Ishikawa (cell line): Measurements from ENCODE around the gene AP3B2.

Experiments used
- CEBPB ChIP-seq: IDR thresholded peaks from 2 replicates; pipeline ENCODE4 v1.6.1; 2012
- CREB1 ChIP-seq: IDR thresholded peaks from 2 replicates; pipeline ENCODE4 v1.6.1; 2012; ENCODE audit warnings: low read depth
- EGR1 ChIP-seq: IDR thresholded peaks from 2 replicates; pipeline ENCODE4 v1.6.1; 2012
- EP300 ChIP-seq: IDR thresholded peaks from 2 replicates; pipeline ENCODE4 v1.6.1; 2012; ENCODE audit warnings: borderline replicate concordance
- FOXM1 ChIP-seq: IDR thresholded peaks from 2 replicates; pipeline ENCODE4 v1.6.1; 2012; ENCODE audit warnings: low read depth, borderline replicate concordance
- NFIC ChIP-seq: IDR thresholded peaks from 2 replicates; pipeline ENCODE4 v1.6.1; 2012
- RAD21 ChIP-seq: IDR thresholded peaks from 2 replicates; pipeline ENCODE4 v1.6.1; 2012; ENCODE audit warnings: low read depth
- TAF1 ChIP-seq: IDR thresholded peaks from 2 replicates; pipeline ENCODE4 v1.6.1; 2012; ENCODE audit warnings: low read depth, mild to moderate bottlenecking
- TCF12 ChIP-seq: IDR thresholded peaks from 2 replicates; pipeline ENCODE4 v1.6.1; 2012; ENCODE audit warnings: low read depth
- TEAD4 ChIP-seq: IDR thresholded peaks from 2 replicates; pipeline ENCODE4 v1.6.1; 2012
- YY1 ChIP-seq: IDR thresholded peaks from 2 replicates; pipeline ENCODE4 v1.6.1; 2012; ENCODE audit warnings: low read depth
- ZBTB7A ChIP-seq: IDR thresholded peaks from 2 replicates; pipeline ENCODE4 v1.6.1; 2012; ENCODE audit warnings: low read depth
- TF ChIP-seq, protein P1 (sequence below): IDR thresholded peaks from 2 replicates; pipeline ENCODE4 v1.6.1; 2012
- TF ChIP-seq, protein P2 (sequence below): IDR thresholded peaks from 2 replicates; pipeline ENCODE4 v1.6.1; 2012; ENCODE audit warnings: low read depth, mild to moderate bottlenecking
- TF ChIP-seq, protein P3 (sequence below): IDR thresholded peaks from 2 replicates; pipeline ENCODE4 v1.6.1; 2012

AP3B2 gene

DNA sequence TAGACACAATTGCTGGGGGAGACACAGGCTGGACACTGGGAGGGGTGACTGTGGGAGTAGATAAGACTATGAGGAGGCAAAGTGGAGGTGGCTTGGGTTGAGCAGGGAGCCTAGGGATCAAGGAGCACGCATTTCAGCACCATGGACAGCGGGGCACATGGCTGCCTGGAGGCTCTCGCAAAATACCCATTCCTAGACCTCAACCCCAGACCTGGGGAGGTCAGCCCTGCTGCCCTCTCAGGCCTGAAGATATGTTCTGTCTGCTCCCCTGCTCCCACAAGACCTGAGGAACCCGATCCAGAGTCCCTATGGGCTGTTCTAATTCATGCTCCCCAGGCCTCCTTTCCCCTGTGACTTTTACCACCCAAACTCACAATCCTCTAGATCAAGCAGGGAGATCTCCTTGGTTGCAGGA, 46.5 kb downstream of the AP3B2 start:
- TF ChIP-seq, protein P1, sequence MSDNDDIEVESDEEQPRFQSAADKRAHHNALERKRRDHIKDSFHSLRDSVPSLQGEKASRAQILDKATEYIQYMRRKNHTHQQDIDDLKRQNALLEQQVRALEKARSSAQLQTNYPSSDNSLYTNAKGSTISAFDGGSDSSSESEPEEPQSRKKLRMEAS = peak; percentile 98
- TF ChIP-seq, protein P2, sequence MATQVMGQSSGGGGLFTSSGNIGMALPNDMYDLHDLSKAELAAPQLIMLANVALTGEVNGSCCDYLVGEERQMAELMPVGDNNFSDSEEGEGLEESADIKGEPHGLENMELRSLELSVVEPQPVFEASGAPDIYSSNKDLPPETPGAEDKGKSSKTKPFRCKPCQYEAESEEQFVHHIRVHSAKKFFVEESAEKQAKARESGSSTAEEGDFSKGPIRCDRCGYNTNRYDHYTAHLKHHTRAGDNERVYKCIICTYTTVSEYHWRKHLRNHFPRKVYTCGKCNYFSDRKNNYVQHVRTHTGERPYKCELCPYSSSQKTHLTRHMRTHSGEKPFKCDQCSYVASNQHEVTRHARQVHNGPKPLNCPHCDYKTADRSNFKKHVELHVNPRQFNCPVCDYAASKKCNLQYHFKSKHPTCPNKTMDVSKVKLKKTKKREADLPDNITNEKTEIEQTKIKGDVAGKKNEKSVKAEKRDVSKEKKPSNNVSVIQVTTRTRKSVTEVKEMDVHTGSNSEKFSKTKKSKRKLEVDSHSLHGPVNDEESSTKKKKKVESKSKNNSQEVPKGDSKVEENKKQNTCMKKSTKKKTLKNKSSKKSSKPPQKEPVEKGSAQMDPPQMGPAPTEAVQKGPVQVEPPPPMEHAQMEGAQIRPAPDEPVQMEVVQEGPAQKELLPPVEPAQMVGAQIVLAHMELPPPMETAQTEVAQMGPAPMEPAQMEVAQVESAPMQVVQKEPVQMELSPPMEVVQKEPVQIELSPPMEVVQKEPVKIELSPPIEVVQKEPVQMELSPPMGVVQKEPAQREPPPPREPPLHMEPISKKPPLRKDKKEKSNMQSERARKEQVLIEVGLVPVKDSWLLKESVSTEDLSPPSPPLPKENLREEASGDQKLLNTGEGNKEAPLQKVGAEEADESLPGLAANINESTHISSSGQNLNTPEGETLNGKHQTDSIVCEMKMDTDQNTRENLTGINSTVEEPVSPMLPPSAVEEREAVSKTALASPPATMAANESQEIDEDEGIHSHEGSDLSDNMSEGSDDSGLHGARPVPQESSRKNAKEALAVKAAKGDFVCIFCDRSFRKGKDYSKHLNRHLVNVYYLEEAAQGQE = peak; percentile 98
- TF ChIP-seq EP300 (no peak), TEAD4 (peak; percentile 42; the same call in 1 of the 2 replicates), CREB1 (no peak), YY1 (peak; percentile 82), EGR1 (no peak), TCF12 (no peak), NFIC (no peak), ZBTB7A (no peak), TAF1 (no peak), FOXM1 (no peak), RAD21 (no peak), CEBPB (no peak)
- TF ChIP-seq, protein P3, sequence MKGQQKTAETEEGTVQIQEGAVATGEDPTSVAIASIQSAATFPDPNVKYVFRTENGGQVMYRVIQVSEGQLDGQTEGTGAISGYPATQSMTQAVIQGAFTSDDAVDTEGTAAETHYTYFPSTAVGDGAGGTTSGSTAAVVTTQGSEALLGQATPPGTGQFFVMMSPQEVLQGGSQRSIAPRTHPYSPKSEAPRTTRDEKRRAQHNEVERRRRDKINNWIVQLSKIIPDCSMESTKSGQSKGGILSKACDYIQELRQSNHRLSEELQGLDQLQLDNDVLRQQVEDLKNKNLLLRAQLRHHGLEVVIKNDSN = peak; percentile 70

DNA sequence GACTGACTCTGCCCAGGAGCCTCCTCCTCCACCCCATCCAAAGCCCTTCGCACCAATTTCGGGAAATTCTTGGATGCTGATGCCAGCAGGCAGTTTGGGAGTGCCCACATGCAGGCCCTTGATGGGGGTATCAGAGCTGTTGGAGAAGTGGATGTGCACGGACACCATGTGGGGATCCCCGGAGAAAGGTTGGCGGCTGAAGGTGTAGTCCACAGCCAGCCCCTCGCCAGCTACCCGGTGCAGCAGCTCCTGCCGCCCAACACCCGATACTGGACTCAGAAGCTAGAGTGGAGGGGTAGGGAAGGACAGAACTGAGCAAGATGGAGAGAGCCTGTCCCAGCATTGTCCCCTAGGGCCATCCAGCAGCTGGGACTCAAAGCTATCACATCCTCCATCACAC, 47.0 kb downstream of the AP3B2 start:
- TF ChIP-seq CEBPB (no peak), ZBTB7A (no peak), NFIC (no peak), YY1 (no peak), RAD21 (no peak), TAF1 (no peak), EGR1 (no peak), FOXM1 (no peak), TEAD4 (no peak), TCF12 (no peak), EP300 (no peak)
- TF ChIP-seq, protein P3 = no peak
- TF ChIP-seq, protein P1 = no peak
- TF ChIP-seq, protein P2 = no peak

DNA sequence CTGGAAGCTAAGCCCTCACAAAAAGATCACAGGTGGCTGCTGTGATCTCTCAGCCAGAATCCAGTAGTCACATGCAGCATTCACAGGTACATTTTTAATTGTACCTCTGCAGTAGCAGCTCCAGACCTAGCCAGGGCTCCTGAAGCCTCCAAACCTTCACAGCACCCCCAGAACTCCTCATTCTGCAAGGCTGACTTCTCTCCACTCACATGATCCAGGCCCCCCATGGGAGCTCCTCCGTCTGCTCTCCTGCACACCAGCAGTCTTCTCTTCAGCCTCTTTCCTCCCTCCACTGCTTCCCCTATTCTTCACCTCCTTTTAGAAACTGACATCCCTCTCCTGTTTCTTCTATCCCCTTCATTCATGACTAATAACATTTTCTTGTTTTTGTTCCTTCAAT, 49.3 kb downstream of the AP3B2 start:
- TF ChIP-seq, protein P3 = no peak
- TF ChIP-seq TEAD4 = no peak
- no peak for TF ChIP-seq CREB1
- no peak for TF ChIP-seq ZBTB7A
- no peak for TF ChIP-seq NFIC
- TF ChIP-seq EP300 = no peak
- TF ChIP-seq RAD21 = no peak
- TF ChIP-seq YY1 = no peak
- TF ChIP-seq, protein P2 = no peak
- no peak for TF ChIP-seq CEBPB
- TF ChIP-seq EGR1 = no peak
- TF ChIP-seq FOXM1 = no peak

DNA sequence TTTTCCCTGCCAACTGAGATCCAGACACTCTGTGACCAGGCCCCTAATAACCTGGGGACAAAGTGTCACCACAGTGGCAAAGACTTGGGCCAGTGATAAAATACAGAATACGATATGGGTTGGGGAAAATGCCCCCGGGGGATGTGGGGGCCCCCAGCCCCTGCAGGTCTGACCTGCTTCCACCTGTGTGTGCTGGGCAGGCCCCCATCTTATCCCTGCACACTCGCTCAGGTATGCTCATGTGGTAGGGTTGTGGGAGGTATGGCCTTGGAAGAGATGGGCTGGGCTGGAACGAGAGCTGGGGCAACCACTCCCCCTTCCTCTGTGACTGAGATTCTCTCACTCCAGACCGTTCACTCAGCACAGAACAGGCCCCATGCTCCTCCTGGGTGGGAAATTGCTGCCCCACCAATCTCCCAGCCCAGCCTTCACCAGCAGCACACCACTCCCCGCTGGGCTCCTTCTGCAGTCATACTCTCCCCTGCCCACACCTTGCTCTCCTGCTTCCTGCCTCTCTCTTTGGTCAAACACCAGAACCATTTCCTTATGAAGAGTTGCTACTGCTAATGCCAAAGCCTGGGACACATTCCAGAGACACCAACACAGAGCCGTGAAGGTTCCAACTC, 52.9 kb downstream of the AP3B2 start:
- TF ChIP-seq EGR1 (no peak), TAF1 (no peak), ZBTB7A (no peak), NFIC (no peak), TCF12 (no peak), CEBPB (no peak), TEAD4 (no peak), YY1 (no peak), CREB1 (no peak), RAD21 (no peak), EP300 (no peak), FOXM1 (no peak)
- TF ChIP-seq, protein P1 = no peak
- TF ChIP-seq, protein P2 = no peak
- TF ChIP-seq, protein P3 = no peak
